Heart left ventricle (tissue), 13 donors: ENCODE results near the gene BEST4.

Experiments used
- CTCF ChIP-seq, 12 donors: fragments of 200-600 bp; sonication (generic) in 4 of 12; IDR thresholded peaks; one replicate each; pipeline versions ENCODE4 v1.5.0 to v1.8.0; 2018 to 2022; ENCODE audit warnings: antibody characterized with exemption in 12 of 12, mild to moderate bottlenecking in 5 of 12
- POLR2A ChIP-seq, 2 donors: fragments of 450-650 bp; IDR thresholded peaks; one replicate each; pipeline ENCODE4 v1.6.1; 2017; ENCODE audit warnings: antibody characterized with exemption in 2 of 2, mild to moderate bottlenecking in 2 of 2, moderate library complexity in 2 of 2
- donor health status: ischemic (EF 13 %, LVEDD 7.1; RV severe dilation, severe dysfunction).
- donor health status: DM: no; HTN: yes; CAD: no.
- donor health status: DM: no; HTN: no; CAD: no.
- donor health status: ischemic (EF 25% LVEDD 6.9; RV normal size, moderate dysfunction).
- donor health status: ischemic (EF 25% LVEDD 5.7; RV mildly dilated, moderate dysfunction).
- donor health status: ischemic (EF 35%, LVEDD 5.7; RV mildly dilated, moderate dysfunction).
- donor health status: nonischemic (EF 11% LVEDD 7.7; RV severe dilation, severe dysfunction).
- donor health status: DM: yes; HTN: yes; CAD: no.
- donor health status: PGD.
- donor health status: ischemic (EF 29% LVEDD 5.4; RV normal size, mild dysfunction).
- donor health status: nonischemic (EF 23%, LVEDD 6.1; RV moderate dilation, normal function).

GRCh38 chr1:44776730-44777068, 11.3 kb downstream of the BEST4 start:
- TF ChIP-seq CTCF (IDR thresholded peaks at IDR 0.05) (no peak), POLR2A (IDR thresholded peaks at IDR 0.05) (no peak)
